Measurements from ENCODE around the gene TMPRSS6.

The TMPRSS6 gene

DNA sequence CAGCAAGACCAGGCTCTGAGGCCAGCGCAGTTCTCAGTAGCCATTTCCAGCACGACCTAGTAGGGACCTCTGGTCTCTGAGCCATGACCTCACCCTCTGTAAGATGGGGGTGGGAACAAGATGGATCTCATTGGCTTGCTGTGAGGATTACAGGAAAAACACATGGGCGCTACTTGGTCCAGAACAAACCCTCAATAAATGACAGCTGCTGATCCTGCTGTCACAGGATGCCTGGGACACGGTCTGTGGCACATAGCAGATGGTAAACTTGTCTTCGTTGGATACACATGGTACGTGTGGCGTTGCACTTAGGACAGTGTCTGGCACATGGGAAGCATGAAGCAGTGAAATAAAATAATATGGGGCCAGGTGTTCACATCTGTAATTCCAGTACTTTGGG, 62.5 kb downstream of the TMPRSS6 start:
- TF ChIP-seq, protein P1, sequence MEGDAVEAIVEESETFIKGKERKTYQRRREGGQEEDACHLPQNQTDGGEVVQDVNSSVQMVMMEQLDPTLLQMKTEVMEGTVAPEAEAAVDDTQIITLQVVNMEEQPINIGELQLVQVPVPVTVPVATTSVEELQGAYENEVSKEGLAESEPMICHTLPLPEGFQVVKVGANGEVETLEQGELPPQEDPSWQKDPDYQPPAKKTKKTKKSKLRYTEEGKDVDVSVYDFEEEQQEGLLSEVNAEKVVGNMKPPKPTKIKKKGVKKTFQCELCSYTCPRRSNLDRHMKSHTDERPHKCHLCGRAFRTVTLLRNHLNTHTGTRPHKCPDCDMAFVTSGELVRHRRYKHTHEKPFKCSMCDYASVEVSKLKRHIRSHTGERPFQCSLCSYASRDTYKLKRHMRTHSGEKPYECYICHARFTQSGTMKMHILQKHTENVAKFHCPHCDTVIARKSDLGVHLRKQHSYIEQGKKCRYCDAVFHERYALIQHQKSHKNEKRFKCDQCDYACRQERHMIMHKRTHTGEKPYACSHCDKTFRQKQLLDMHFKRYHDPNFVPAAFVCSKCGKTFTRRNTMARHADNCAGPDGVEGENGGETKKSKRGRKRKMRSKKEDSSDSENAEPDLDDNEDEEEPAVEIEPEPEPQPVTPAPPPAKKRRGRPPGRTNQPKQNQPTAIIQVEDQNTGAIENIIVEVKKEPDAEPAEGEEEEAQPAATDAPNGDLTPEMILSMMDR (IDR thresholded peaks at IDR 0.05; ENCODE audit: low read depth, low read length, missing control alignments), result no peak
- DNase-seq (ENCODE audit: low read depth), result no peak
- H3K4me3 ChIP-seq (ENCODE audit: low read depth, low read length), result no peak overlapping the region

DNA sequence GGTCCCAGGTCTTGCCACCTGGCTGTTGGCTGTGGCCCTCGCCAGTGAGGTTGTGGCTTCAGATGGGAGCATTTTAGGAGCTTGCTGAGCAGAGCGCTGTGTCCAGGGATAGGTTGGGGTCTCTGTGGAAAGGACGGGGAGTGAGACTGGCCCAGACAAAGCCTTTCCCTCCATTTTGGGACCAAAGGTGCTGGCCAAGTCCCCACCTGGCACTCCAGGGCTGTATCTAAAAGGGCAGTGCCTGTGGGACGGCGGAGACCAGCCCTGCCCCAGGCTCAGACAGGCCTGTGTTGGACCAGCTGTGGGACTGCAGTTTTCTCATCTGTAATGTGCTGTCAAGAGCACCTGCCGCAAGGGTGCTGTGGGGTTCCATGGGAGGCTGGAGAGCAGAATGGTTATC, 62.9 kb downstream of the TMPRSS6 start:
- H3K4me3 ChIP-seq (ENCODE audit: low read depth, low read length), result no peak overlapping the region
- TF ChIP-seq, protein P1 (IDR thresholded peaks at IDR 0.05; ENCODE audit: low read depth, low read length, missing control alignments), result no peak
- no peak for DNase-seq (ENCODE audit: low read depth)

DNA sequence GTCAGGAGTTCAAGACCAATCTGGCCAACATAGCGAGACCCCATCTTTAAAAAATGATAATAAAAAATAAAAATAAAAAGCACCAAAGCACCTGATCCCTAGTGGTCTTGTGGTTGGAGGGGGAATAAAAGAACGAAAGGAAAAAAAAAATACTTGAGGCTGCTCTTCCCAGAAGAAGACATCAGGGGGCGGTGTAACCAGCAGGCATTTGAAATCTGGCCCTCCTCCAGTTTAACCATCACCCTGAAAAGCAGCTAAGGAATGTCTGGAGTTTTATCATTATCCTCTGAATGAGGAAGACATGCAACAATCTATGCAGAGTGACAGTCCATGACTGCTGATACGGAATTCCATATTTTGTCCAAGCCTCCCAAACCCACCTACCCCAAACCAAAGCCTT, 63.6 kb downstream of the TMPRSS6 start:
- no peak for DNase-seq (ENCODE audit: low read depth)
- no peak overlapping the region for H3K4me3 ChIP-seq (ENCODE audit: low read depth, low read length)
- TF ChIP-seq, protein P1 (IDR thresholded peaks at IDR 0.05; ENCODE audit: low read depth, low read length, missing control alignments), result peak; percentile 70

DNA sequence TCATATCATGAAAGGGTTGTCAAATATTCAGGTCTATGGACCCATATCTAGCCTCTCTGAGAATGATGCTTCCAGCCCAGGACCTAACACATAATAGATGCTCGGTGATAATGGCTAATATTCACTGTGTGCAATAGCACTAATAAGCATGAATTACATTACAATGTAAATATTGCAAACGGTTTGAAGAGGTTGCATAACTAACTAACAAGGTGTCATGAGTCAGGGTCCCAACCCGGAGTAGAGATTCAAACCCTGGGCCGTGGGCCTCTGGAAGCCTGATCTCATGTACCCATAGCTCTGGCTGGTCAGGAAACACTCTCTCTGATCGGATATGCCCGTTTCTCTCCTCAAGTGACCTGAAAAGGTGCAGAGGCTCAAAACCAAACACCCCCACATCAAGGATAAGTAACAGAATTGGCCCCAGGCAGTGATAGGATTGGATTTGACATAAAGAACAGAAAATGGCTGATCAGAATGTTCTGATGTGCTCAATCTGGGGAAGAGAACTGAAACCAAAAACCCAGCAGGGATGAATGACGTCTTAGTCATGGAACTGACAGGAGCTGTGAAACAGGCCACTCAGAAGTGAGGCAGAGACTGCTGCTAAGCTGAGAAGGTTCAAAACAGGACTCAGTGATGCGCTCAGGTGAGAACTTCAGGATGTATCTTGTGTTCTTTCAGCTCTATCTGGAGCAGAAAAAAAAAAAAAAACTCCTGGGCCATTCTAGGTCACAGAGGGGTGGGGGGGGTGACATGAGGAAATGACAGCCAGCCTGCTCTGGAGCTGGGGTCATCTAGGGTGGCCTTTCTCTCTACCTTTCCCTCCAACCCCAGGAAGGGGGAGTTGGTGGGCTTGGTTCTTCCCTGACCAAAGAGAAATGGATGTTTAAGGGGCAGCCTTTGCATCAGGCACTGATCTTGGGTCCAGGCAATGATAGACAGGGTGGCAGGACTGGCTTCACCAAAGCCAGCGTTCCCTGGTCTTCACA, 64.6 kb downstream of the TMPRSS6 start:
- TF ChIP-seq, protein P1 (IDR thresholded peaks at IDR 0.05; ENCODE audit: low read depth, low read length, missing control alignments), result no peak
- H3K4me3 ChIP-seq (ENCODE audit: low read depth, low read length), result no peak overlapping the region
- no peak for DNase-seq (ENCODE audit: low read depth)

DNA sequence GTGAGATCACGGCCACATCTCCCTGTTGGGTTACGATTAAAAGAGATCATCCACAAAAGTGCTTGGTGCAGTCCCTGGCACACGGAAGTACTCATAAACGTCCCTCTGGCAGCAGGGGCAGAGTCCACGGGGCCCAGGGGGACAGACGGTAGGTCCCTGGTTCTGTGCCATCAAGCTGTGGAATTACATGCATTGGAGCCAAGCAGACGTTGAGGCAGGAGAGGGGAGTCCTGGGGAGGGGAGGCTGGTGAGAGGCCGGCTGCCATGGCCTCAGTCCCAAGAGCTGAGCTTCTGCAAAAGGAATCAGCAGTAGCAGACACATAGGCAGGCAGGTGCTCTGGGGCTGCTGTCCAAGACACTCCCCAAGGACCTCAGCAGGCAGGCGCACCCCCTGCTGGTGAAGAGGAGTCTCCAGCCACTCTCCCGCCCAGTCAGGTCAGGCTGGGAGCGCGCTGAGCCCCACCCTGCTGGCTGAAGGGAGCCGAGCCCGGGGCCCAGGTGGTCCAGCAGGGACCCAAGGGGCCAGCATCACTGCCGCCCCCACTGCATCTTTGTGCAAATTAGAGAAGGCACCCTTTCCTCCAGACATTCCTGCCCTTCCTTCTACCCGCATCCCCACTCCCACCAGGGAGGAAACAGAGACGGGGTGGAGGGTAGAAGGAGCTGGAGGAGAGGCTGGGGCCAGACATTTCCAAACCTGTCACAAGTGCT, 65.5 kb downstream of the TMPRSS6 start:
- TF ChIP-seq, protein P1 (IDR thresholded peaks at IDR 0.05; ENCODE audit: low read depth, low read length, missing control alignments), result peak; percentile 94
- peak; percentile 31 for DNase-seq (ENCODE audit: low read depth)
- no peak overlapping the region for H3K4me3 ChIP-seq (ENCODE audit: low read depth, low read length)

DNA sequence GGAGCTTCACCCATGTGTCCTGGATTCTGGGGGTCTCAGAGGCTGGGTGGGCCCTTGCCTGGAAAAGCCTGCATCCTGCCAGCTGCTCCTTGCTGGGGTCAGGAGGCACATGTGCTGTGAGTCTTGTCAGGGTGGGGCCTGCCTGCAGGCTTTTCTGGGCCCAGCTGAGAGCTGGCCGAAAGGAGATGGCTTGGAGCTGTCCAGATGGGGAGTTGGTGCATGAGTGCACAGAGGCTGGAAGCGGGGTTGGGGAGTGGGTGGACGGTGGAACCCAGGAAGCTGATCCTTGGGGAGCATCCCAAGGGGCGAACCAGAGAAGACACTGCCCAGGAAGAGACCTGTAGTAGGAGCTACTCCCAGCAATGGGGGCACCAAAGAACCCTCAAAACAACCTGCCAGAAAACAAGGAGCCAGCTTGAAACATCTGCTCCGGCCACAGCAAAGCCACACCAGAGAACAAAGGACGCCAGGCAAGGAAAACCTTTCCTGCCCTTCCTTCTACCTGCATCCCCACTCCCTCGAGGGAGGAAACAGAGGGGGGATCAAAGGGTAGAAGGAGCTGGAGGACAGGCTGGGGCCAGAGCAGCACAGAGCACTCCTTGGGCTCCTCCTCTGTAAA, 66.2 kb downstream of the TMPRSS6 start:
- no peak overlapping the region for H3K4me3 ChIP-seq (ENCODE audit: low read depth, low read length)
- DNase-seq (ENCODE audit: low read depth), result no peak
- TF ChIP-seq, protein P1 (IDR thresholded peaks at IDR 0.05; ENCODE audit: low read depth, low read length, missing control alignments), result no peak
